Caki2 (cell line): ENCODE data around the gene CD7. TPM values are rescaled to one million over a fixed set of nuclear protein-coding genes. Genes with fewer than 3 reads are reported as not detected.

Source experiments
- DNase-seq: peaks from one replicate; pipeline ENCODE4 v3.0.0-alpha.2; 2015; ENCODE audit warnings: low read depth
- in situ Hi-C: cut with HindIII; loops from 2 replicates; pipeline ENCODE4 v1.10.0; 2016; ENCODE audit warnings: low sequenced_read_pairs, low pct_unique_long_range_greater_than_20kb, mixed read lengths
- total RNA-seq: library from RNA; depleted of rRNA; stranded (reverse); fragments of >200 nt; shearing (Covaris generic); gene quantifications from 2 replicates; pipeline ENCODE4 v1.2.3, GENCODE V29; 2014; ENCODE audit warnings: low replicate concordance; rRNA removed

CD7 gene
- total RNA-seq, 1 experiment from 2014 or later = not detected

DNA sequence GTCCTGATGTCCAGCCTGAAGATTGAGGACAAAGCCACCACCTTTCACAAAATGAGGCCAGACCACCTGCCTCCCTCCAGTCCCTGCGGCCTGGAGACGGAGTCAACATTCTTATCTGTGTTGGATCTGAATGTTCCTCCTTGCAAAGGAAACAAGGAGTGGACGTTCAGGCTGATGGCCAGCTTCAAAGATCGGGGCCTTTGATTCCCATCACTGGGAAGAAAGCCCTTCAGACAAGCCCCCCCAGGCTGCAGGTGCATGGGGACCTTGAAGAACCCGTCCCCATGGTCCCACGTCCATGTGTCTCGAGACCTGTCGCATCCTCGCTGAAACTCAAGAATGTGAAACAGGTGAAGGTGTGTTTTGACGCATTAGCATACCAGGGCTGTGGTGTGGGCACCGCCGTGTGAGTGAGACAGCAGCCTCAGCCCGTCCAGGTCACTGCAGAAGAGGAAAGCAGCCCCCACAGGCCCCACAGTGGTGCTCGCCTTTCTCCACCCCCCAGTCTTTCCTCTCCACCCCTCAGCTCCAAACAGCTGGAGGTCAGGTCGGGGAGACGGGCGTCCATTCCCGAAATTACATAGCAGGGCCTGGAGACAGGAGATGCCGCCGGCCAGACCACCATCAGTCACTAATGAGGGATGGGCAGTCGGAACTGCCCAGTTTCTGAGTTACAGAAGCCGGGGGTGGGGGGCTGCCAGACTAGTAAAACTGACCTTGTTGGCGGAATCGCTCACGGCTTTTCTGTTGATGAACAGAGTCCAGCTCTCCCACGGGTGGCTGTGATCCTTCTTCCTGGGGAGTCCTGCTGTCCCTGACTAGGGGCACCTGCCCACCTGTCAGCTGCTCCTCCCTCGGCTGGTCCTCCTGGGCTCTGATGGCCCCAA lies 43.0 kb downstream of the CD7 start:
- DNase-seq = no peak
- in situ Hi-C loops = no loop called here

DNA sequence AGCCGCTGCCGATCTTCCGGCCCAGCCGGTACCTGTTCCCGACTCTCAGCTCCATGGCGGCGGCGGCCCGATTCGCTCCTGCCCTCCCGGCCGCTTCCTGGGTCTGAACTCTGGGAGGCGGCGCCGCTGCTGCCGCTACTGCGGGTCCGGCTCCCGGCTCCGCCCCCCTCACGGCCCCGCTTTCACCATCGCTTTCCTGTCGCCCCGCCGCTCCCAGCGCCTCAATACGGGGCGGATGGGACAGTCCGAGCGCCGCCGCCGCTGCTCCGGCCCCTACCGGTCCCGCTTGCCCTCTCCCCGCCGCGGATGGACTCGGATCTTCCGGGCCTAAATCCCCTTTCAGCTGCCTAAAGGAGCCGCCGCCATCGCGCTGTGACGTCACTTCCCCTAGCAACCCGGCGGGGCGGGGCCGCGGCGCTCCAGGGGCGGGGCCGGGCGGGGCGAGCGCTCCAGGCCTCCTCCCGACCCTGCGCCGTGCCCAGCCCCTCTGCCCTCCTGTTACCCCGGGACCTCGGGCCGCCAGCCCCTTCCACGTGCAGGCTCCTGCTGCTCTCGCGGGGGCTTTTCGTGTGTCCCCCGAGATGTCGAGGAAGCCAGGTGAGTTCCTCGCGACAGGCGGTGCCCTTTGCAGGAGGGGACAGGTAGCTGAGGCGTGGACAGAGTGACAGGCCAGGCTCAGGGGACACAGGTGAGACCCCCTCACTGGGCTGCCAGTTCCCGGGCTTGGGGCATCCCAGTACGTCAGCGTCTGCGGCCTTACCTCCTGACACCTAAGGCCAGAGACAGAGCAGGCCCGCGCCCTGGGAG lies 43.9 kb downstream of the CD7 start, which contains the start of gene CSNK1D:
Gene CSNK1D, minus strand, starts transcription at position 374 of the 807 bp plus-strand sequence. Its CDS starts 319 bp downstream, at position 55.
- in situ Hi-C loops = no loop called here
- DNase-seq = peak; percentile 89

DNA sequence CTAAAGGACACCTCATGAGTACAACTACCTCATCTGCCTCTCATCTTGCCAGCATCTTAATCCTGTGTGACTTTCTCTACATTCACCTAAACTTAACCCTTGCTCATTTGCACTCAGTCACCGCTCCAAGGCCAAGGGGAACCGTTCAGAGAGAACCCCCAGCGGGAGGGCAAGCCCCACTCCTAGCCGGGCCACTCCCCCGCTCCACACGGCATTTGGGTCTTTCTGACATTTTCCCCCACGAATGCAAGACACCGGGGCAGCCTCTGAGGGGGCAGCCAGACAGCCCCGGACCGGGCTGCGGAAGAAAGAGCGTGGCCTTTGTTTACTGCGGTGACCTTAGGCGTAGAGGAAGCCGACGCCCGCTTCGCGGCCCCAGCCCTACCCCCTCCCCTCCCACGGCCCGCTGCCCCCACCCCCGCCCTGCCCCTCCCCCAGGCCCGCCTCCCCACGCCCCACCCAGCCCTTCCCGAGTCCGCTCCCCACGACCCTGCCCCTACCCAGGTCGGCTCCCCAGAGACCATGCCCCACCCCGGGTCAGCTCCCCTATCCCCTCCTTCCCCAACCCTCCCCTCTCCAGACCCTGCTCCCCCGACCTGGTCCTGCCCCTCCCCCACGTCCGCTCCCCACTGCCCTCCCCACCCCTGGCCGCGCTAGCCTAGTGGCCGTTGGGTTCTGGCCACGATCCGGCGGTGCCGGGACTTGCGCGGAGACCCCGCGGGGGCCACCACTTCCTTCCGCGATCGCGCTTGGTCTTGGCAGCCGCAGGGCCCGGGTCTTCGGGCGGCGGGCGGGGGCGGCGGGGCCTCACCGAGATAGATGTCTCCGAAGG lies 44.7 kb downstream of the CD7 start:
- in situ Hi-C loops = no loop called here
- no peak for DNase-seq

DNA sequence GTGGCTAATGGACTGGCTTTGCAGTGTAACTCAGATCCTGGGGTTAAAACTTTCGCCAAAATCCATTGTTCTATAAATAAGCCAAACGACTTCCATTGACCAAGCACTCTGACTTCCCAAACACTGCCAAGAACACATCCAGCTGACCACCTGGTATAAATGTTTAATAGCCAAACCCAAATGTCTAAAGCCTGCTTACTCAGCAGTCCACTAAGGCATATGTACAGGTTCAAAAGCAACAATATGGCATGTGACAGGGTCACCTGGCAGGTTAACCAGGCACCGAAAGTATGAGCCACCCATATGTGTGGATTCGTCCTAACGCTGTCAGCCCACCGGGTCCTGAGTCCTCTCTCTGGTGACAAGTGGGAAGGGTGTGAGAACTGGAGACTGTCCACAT lies 46.0 kb downstream of the CD7 start:
- in situ Hi-C loops = no loop called here

DNA sequence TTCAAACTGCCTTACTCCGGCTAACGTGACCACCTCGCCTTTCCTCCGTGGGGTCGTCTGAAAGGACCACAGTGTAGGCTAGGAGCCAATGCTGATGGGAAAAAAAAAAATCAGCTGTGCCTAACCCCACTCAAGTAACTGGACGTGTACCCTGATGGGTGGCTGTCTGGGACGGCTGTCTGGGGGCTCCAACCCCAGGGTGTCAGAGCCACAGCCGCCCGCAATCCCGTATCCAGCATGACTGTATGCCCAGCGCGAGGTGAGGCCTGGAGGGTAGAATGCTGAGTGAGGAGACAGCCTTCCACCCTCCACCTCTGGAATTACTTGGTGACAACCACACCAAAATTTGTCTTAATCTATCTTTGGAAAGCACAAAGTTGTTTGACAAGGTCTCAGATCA lies 46.8 kb downstream of the CD7 start:
- in situ Hi-C loops = no loop called here
- no peak for DNase-seq

More for the DNA sequence above, 46.0 kb downstream of the CD7 start:
- no peak for DNase-seq

DNA sequence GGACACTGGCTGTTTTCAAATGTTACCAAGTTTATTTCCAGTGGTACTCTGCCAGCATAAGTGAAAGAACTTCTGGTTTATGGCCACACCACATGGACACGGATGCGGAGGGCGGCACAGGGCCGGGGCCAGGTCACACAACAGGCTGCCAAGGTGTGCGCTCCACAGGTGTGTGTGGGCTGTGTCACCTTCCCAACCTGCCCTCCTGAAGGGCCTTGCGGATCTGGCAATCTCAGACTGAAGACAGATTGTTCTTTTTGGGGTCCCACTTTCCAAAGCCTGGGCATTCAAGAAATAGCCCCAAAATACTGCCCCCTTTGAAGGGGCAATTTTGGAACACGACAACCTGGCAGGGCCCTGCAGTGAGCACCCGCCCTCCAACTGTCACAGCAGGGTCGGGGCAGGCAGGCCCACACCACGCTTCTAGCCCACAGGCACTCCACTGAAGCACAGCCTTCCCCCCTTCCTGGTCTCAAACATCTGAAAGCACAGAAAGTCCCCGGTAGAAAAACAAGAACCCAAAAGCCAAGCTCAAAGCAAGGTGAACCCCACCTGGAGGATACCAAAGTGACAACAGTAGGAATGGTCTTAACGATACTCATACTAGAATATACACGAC lies 47.4 kb downstream of the CD7 start:
- DNase-seq = no peak
- in situ Hi-C loops = no loop called here

DNA sequence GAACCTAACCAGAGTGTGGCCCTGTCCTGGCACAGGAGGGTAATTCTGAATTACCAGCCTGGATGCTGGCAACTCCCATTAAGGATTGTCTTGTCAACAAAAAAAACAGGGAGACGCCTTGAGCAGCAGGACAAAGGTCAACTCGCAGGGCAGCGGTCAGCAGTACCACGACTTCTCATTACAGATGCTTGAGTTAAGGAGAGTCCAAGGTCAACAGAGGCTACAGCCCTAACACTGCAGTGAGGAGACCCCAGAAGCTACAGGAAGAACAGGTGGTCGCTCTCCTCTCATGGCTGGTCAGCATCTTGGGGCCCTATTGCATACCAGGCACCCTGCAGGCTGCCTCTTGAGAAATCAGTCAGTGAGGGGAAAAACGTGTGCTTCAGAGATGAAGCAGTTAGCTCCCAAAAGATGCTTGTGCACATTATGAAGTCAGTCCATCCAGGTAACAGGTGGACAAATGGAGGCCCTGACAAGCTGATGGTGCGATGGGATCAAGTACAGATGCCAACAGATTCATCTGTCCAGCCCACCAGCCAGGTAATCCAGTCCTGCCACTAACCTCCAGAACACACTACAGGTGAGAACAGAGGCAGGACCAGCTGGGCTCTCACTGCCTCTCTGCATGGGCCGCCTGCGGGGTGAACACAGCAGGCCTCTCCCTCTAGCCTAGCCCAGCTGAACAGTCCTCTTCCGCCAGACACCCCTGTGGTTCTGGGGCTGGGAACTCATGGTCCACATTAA lies 48.1 kb downstream of the CD7 start:
- no peak for DNase-seq
- in situ Hi-C loops = no loop called here

DNA sequence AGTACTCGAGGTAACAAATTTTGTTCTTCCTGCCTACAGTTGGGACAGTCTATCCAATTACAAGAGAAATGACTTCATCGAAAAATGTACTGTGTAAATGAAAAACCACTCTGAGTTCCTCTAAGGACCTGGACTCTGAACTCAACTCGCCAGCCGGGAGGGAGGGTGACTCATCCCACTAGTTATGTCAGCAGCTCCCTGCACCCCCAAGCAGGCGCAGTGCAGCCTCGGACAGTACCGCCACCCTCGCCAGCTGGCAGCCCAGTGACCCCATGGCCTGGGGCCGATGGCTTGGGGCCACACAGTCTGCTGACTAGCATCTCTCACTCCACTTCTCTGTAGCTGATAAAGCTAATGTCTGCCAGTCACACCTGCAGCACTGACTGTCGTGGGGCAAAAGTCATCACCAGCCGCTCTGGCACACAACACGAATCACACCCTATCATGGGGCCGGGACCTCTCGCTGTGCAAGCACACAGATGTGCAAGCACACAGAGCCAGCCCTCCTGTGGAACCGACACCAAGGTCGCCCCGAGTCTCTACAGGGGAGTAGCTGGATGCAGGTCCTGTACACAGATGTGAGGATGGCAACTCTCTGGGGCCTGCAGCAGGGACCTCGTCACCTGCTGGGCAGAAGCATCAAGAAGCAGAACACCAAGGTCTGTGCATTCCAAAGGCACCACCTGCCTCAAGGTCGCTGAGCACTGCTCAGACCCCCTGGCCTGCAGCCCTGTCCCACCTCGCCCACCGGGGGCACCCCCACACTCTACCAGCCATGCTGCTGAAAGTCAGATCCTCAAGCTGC lies 49.6 kb downstream of the CD7 start:
- in situ Hi-C loops = no loop called here
- peak; percentile 91 for DNase-seq

DNA sequence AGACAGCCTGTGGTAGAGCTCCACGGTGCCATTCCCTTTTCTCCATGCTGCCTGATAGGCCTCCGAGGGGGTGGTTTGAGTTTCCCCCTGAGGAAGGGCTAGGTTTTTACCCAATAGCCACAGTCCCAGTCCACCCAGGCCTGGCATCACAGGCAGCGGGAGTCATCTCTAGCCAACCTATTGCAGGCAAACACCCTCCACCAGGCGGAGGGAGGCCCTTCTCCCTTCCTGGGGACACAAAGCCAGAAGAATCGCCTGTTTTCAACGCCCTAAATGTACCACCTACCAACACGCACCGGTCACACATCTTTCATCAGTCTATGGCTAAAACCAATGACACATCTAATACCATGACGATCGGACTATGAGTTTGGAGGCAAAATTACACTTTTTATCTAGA lies 51.3 kb downstream of the CD7 start:
- in situ Hi-C loops = no loop called here
- DNase-seq = no peak

Other genes starting within 250 kb of the CD7 start
- 58.4 and 64.6 TPM in 2 replicates for gene FASN, start 219.4 kb downstream of the CD7 start, total RNA-seq
- 8.4 and 10.8 TPM in 2 replicates for gene CCDC57, start 104.8 kb downstream of the CD7 start, total RNA-seq
- 589 and 677 TPM in 2 replicates for gene SLC16A3, start 88.6 kb downstream of the CD7 start, total RNA-seq
- 73.2 and 80.4 TPM in 2 replicates for gene CSNK1D, start 43.9 kb downstream of the CD7 start, total RNA-seq
- gene SECTM1, start 16.2 kb upstream of the CD7 start, total RNA-seq = 0.24 TPM in 1 of 2 replicates, not detected in the other
- gene TEX19, start 41.6 kb upstream of the CD7 start, total RNA-seq = 0.37 and 1.9 TPM in 2 replicates
- not detected in 2 replicates for gene UTS2R, start 54.2 kb upstream of the CD7 start, total RNA-seq
- 11.6 and 22.3 TPM in 2 replicates for gene HEXD, start 100.7 kb upstream of the CD7 start, total RNA-seq
- 35.9 and 68.3 TPM in 2 replicates for gene OGFOD3, start 101.0 kb upstream of the CD7 start, total RNA-seq
- 107 and 131 TPM in 2 replicates for gene CYBC1, start 133.1 kb upstream of the CD7 start, total RNA-seq
- 24.7 and 24.9 TPM in 2 replicates for gene NARF, start 141.1 kb upstream of the CD7 start, total RNA-seq
- 22.3 and 24.2 TPM in 2 replicates for gene FOXK2, start 202.1 kb upstream of the CD7 start, total RNA-seq